ENCODE data around the gene GGT6.

- TF ChIP-seq RARB (CRISPR knock-in tag; IDR thresholded peaks at IDR 0.05) (no peak), OSR1 (CRISPR knock-in tag; IDR thresholded peaks at IDR 0.05) (no peak), SNAI2 (CRISPR knock-in tag; IDR thresholded peaks at IDR 0.05) (no peak), TOX (CRISPR knock-in tag; IDR thresholded peaks at IDR 0.05; ENCODE audit: borderline replicate concordance) (no peak), ARNTL (CRISPR knock-in tag; IDR thresholded peaks at IDR 0.05; ENCODE audit: borderline replicate concordance, low read depth) (no peak), CREB5 (CRISPR knock-in tag; IDR thresholded peaks at IDR 0.05; ENCODE audit: low read depth) (no peak), ESRRG (CRISPR knock-in tag; IDR thresholded peaks at IDR 0.05) (no peak), POU6F1 (CRISPR knock-in tag; IDR thresholded peaks at IDR 0.05; ENCODE audit: borderline replicate concordance, low read depth) (no peak), PPARA (CRISPR knock-in tag; IDR thresholded peaks at IDR 0.05; ENCODE audit: borderline replicate concordance) (no peak)
These were observed 33.2 kb downstream of the GGT6 start for GRCh38 chr17:4527134-4527533.

All from SK-N-SH treated with all-trans-retinoic acid at 6 μM for 48 hours (cell line).